Natural killer cell (primary cell): Measurements from ENCODE around the gene YIPF6. TPM values are rescaled to one million over a fixed set of nuclear protein-coding genes. Genes with fewer than 3 reads are reported as not detected.
"Not testable (repeated sequence)": the region's sequence is repeated elsewhere in the genome, so short reads cannot be mapped to it uniquely, and the experiment has no call there.

Experiments
- ATAC-seq, 3 donors: fragments of 150-1000 bp in 2 of 3; fragments of 200-7000 bp in 1 of 3; cut with Tn5 transposase; 1 replicate in 1 of 3; 2 replicates in 2 of 3; pipeline ENCODE4 v1.10.0; 2021; ENCODE audit warnings: mild to moderate bottlenecking in 2 of 3, moderate library complexity in 2 of 3
- DNase-seq, 2 donors: peaks; one replicate each; pipeline versions ENCODE4 v3.0.0 to v3.0.0-alpha.2; 2013 to 2021; ENCODE audit warnings: mixed read lengths in 1 of 2
- H3K27ac ChIP-seq: one replicate; pipeline ENCODE4 v1.5.1; 2013; ENCODE audit warnings: mild to moderate bottlenecking, low read length
- H3K27me3 ChIP-seq: one replicate; pipeline ENCODE4 v1.6.1; 2013; ENCODE audit warnings: low read length; ENCODE audit not compliant: control insufficient read depth, insufficient read depth
- H3K36me3 ChIP-seq: one replicate; pipeline ENCODE4 v1.6.1; 2013; ENCODE audit warnings: low read length; ENCODE audit not compliant: control insufficient read depth, insufficient read depth
- H3K4me1 ChIP-seq: one replicate; pipeline ENCODE4 v1.6.1; 2013; ENCODE audit warnings: low read length; ENCODE audit not compliant: control insufficient read depth, insufficient read depth
- H3K4me3 ChIP-seq: one replicate; pipeline ENCODE4 v1.5.1; 2013; ENCODE audit warnings: low read length
- H3K9me3 ChIP-seq: one replicate; pipeline ENCODE4 v1.6.1; 2013; ENCODE audit warnings: low read length; ENCODE audit not compliant: control insufficient read depth, insufficient read depth
- H3K27ac Mint-ChIP-seq, 2 donors: one replicate each; pipeline ENCODE4 v1.8.0; 2022; ENCODE audit warnings: mild to moderate bottlenecking in 2 of 2, mixed read lengths in 2 of 2, moderate library complexity in 1 of 2
- H3K27me3 Mint-ChIP-seq, 2 donors: one replicate each; pipeline ENCODE4 v1.8.0; 2022; ENCODE audit warnings: low read depth in 2 of 2, mixed read lengths in 2 of 2
- H3K36me3 Mint-ChIP-seq: one replicate; pipeline ENCODE4 v1.8.0; 2022; ENCODE audit warnings: mixed read lengths
- H3K4me1 Mint-ChIP-seq, 2 donors: one replicate each; pipeline ENCODE4 v1.8.0; 2022; ENCODE audit warnings: mixed read lengths in 2 of 2
- H3K4me3 Mint-ChIP-seq: one replicate; pipeline ENCODE4 v1.8.0; 2022; ENCODE audit warnings: mild to moderate bottlenecking, moderate library complexity, mixed read lengths
- H3K9me3 Mint-ChIP-seq, 2 donors: one replicate each; pipeline ENCODE4 v1.8.0; 2022; ENCODE audit warnings: mixed read lengths in 2 of 2
- WGBS: methylation state at CpG from one replicate; pipeline ENCODE4 v1.1.7; 2013; ENCODE audit warnings: missing lambda C conversion rate; ENCODE audit not compliant: insufficient coverage; 5-methylcytosine and 5-hydroxymethylcytosine counted together
- intact Hi-C: fragments of 100-400 bp; cut with micrococcal nuclease; formaldehyde crosslinking; loops from one replicate; pipeline ENCODE4 v1.14.2; 2022
- total RNA-seq, 4 donors: library from RNA; stranded (reverse); fragments of 120-200 nt in 1 of 4; gene quantifications; one replicate each; pipeline versions ENCODE4 v1.2.3 to v1.2.4, GENCODE V29; 2013 to 2022
- TF ChIP-seq, protein P1 (sequence below): fragments of 200-600 bp; IDR thresholded peaks from one replicate; pipeline ENCODE4 v1.8.0; 2022; ENCODE audit warnings: antibody characterized with exemption

YIPF6 gene
- total RNA-seq, 3 donors from 2014 or later (not counting 1 experiment from before 2014, with no cell fraction given) = 14.1 to 22.0 (median 18.9) TPM

- WGBS = no CpG with 5 or more reads among the region's 4 CpGs
- H3K9me3 Mint-ChIP-seq, H3K27me3 ChIP-seq, H3K4me1 Mint-ChIP-seq, H3K36me3 ChIP-seq, H3K9me3 ChIP-seq, ATAC-seq, H3K4me3 ChIP-seq, intact Hi-C loops, H3K27ac ChIP-seq, H3K4me1 ChIP-seq, H3K27me3 Mint-ChIP-seq, H3K27ac Mint-ChIP-seq, DNase-seq, H3K4me3 Mint-ChIP-seq, H3K36me3 Mint-ChIP-seq: not testable (repeated sequence)
These were observed 61.1 kb downstream of the YIPF6 start for GRCh38 chrX:68559905-68560304.

GRCh38 chrX:68568136-68568535 lies 69.3 kb downstream of the YIPF6 start:
- Mint-ChIP-seq H3K27me3 (peaks cover 0 to 7% of the 10 kb centered on the region in 2 donors), H3K9me3 (peaks cover 0 to 2% of the 10 kb centered on the region in 2 donors), H3K36me3 (no peaks in the 10 kb centered on the region), H3K27ac (no peak overlapping the region), H3K4me1 (no peaks in the 10 kb centered on the region), H3K4me3 (no peak overlapping the region)
- intact Hi-C loops = no loop called here
- TF ChIP-seq, protein P1, sequence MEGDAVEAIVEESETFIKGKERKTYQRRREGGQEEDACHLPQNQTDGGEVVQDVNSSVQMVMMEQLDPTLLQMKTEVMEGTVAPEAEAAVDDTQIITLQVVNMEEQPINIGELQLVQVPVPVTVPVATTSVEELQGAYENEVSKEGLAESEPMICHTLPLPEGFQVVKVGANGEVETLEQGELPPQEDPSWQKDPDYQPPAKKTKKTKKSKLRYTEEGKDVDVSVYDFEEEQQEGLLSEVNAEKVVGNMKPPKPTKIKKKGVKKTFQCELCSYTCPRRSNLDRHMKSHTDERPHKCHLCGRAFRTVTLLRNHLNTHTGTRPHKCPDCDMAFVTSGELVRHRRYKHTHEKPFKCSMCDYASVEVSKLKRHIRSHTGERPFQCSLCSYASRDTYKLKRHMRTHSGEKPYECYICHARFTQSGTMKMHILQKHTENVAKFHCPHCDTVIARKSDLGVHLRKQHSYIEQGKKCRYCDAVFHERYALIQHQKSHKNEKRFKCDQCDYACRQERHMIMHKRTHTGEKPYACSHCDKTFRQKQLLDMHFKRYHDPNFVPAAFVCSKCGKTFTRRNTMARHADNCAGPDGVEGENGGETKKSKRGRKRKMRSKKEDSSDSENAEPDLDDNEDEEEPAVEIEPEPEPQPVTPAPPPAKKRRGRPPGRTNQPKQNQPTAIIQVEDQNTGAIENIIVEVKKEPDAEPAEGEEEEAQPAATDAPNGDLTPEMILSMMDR = no peak
- H3K27ac ChIP-seq = no peak overlapping the region
- H3K27me3 ChIP-seq = no peaks in the 10 kb centered on the region
- no peaks in the 10 kb centered on the region for H3K36me3 ChIP-seq
- H3K4me3 ChIP-seq = no peak overlapping the region
- no CpG with 5 or more reads among the region's 2 CpGs for WGBS
- ATAC-seq = no peak
- no peak for DNase-seq
- H3K4me1 ChIP-seq = no peaks in the 10 kb centered on the region
- no peaks in the 10 kb centered on the region for H3K9me3 ChIP-seq

- Mint-ChIP-seq H3K27me3 (no peaks in the 10 kb centered on the region), H3K9me3 (no peaks in the 10 kb centered on the region), H3K4me1 (no peaks in the 10 kb centered on the region), H3K27ac (no peak overlapping the region), H3K36me3 (no peaks in the 10 kb centered on the region), H3K4me3 (no peak overlapping the region)
- H3K36me3 ChIP-seq = no peaks in the 10 kb centered on the region
- H3K4me1 ChIP-seq = no peaks in the 10 kb centered on the region
- ATAC-seq = no peak
- DNase-seq = no peak
- intact Hi-C loops = no loop called here
- H3K4me3 ChIP-seq = no peak overlapping the region
- H3K27me3 ChIP-seq = no peaks in the 10 kb centered on the region
- TF ChIP-seq, protein P1 = no peak
- 84% methylated on average over 2 of the region's 4 CpGs for WGBS
- no peaks in the 10 kb centered on the region for H3K9me3 ChIP-seq
- no peak overlapping the region for H3K27ac ChIP-seq
These were observed 71.7 kb downstream of the YIPF6 start for GRCh38 chrX:68570598-68570997.

GRCh38 chrX:68571292-68571609 lies 72.4 kb downstream of the YIPF6 start:
- Mint-ChIP-seq H3K4me1 (no peaks in the 10 kb centered on the region), H3K9me3 (no peaks in the 10 kb centered on the region), H3K27ac (no peak overlapping the region), H3K27me3 (no peaks in the 10 kb centered on the region), H3K4me3 (no peak overlapping the region), H3K36me3 (no peaks in the 10 kb centered on the region)
- Histone ChIP-seq H3K9me3 (no peaks in the 10 kb centered on the region), H3K4me3 (no peak overlapping the region), H3K4me1 (no peaks in the 10 kb centered on the region), H3K36me3 (no peaks in the 10 kb centered on the region), H3K27me3 (no peaks in the 10 kb centered on the region), H3K27ac (no peak overlapping the region)
- intact Hi-C loops = no loop called here
- no peak for DNase-seq
- WGBS = 89% methylated on average over 3 of the region's 3 CpGs
- no peak for ATAC-seq
- TF ChIP-seq, protein P1 = no peak
